Kidney capillary endothelial cell (primary cell): Measurements from ENCODE around the gene SV2C.
A peak's percentile ranks its signal among the peaks of the same experiment; 100 is the strongest.
"Not testable (repeated sequence)": the region's sequence is repeated elsewhere in the genome, so short reads cannot be mapped to it uniquely, and the experiment has no call there.

ENCODE experiments used
- DNase-seq: peaks from one replicate; pipeline ENCODE4 v3.0.0-alpha.2; 2018; ENCODE audit warnings: low spot score

SV2C gene, protein sequence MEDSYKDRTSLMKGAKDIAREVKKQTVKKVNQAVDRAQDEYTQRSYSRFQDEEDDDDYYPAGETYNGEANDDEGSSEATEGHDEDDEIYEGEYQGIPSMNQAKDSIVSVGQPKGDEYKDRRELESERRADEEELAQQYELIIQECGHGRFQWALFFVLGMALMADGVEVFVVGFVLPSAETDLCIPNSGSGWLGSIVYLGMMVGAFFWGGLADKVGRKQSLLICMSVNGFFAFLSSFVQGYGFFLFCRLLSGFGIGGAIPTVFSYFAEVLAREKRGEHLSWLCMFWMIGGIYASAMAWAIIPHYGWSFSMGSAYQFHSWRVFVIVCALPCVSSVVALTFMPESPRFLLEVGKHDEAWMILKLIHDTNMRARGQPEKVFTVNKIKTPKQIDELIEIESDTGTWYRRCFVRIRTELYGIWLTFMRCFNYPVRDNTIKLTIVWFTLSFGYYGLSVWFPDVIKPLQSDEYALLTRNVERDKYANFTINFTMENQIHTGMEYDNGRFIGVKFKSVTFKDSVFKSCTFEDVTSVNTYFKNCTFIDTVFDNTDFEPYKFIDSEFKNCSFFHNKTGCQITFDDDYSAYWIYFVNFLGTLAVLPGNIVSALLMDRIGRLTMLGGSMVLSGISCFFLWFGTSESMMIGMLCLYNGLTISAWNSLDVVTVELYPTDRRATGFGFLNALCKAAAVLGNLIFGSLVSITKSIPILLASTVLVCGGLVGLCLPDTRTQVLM

DNA sequence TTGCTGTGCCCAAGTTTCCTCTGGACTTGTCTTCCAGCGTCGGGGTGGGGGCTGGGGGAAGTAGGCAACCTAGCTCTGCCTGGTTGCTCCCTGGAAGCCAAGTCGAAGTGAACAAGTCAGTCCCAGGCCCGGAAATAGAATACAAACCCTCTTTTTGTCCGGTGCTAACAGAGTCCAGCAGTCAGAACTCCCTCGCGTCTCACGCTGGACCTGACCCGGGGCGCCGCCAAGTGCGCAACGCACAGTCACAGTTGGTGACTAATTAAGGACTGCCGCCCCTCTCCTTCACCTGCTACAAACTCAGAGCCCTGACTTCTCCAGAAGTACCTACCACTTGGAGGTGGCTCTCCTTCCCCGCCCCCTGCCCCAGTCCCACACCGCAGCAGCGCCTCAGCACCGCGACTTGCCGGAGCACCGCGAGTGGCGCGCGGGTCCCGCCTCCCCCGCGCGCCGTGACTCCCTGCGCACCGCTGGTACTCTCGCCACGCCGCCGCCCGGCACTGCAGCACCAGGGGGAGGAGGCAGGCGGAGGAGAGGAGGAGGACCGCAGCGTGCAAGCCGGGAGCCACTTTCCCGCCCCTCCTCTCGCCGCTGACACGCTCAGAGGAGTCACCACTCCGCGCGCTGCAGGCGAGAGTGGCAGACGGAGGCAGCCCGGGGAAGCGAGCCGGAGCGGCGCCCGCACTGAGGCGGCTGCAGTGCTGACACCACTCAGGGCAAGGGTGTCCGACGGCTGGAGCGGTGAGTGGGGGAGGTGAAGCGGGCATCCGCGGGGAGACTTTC, at the start of gene SV2C:
SV2C (plus strand) TSS at position 612 of the 783 bp plus-strand sequence. CDS start 48,368 bp downstream, outside the sequence.
- DNase-seq = no peak

DNA sequence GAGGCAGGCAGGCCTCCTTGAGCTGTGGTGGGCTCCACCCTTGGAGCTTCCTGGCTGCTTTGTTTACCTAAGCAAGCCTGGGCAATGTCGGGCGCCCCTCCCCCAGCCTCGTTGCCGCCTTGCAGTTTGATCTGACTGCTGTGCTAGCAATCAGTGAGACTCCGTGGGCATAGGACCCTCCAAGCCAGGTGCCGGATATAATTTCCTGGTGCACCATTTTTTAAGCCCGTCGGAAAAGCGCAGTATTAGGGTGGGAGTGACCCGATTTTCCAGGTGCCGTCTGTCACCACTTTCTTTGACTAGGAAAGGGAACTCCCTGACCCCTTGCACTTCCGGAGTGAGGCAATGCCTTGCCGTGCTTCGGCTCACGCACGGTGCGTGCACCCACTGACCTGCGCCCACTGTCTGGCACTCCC, 45.4 kb upstream of the SV2C start:
- DNase-seq = not testable (repeated sequence)

DNA sequence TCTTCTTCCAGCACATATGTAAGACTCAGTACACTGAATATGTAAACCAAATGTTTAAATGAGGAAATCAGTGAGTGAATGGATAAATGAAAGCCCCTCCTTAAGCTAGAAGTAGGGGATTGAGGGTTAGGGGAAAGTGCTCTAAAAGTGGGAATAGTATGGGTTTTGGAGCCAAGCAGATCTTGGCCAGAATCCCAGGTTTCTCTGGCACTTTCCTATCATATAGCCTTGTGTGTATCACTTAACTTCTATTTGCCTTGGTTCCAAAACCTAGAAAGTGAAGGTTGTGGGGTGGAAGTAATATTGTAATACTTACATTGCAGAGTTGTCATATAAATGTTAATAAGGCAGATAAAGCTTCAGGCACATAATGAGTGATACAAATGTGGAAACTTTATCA, 45.0 kb upstream of the SV2C start:
- DNase-seq = no peak

DNA sequence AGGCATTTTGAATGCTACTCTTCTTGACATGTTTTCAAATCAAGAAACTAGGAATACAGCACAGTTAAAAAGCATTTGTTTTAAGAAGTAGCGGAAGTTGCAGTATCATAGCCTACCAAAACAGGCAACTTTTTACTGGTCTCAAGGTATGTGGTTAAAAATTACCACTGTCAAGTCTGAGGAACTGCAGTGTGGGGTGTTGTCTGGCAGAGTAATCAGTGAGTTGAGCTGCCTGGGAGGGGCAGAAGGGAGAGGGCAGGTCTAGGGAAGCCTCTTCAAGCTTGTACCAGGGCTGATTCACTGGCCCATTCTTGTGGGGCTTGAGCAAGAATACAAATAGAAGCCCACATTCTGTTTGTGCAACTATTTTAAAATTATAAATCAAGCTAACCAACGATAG, 42.4 kb upstream of the SV2C start:
- no peak for DNase-seq

DNA sequence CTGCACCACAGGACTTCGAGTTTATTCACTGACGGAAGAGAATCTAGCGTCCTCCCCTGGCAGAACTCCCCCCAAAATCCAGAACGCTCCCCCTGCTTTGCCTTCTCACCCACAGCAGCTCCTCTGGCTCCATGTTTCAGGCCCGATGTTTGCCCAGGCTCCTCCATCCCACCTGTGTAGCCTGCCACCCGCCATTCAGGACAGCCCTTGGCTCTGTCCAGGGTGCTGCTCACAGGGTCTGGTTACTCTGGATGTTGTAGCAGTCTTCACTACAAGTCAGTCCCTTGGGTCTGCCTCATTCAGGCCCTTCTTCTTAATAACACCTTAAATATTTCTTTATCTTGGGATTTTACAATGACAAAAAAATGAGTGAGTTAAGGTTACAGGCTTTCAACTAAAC, 41.3 kb upstream of the SV2C start:
- no peak for DNase-seq

DNA sequence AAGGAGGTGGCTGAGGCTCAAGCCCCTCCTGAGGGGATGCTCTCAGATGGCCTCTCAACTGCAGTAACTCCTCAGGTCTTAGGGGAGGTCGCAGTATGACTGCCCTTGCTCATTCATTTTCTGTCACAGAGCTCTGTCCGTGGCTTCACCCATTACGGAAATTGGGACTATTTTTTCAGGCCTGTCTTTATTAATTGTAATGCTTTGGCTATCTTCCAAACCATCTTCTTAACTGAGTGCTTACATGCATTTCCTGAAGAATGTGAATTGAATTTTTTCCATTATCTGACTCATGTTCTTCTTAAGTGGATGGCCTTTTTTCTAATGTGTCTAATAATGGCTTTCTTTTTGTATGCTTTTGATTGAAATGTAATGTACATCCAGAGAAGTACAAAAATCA, 36.4 kb upstream of the SV2C start:
- DNase-seq = peak; percentile 36

DNA sequence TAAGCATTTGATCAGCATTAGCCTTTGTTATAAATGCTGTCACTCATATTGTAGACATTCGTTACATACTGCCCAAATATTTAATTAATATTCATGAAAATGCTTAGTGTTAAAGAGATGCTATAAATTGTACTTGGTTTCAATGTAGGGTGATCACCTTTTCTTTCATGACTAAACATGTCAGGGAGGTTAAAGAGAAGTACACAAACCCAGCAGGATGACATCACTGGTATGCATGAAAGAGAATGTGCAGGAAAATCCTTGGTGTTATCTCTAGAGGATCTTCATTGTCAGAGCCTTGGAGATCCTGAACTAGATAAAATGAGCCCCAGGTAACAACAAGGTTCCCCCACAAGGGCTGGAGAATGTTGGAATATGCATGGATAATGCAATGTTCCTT, 33.0 kb upstream of the SV2C start:
- no peak for DNase-seq

DNA sequence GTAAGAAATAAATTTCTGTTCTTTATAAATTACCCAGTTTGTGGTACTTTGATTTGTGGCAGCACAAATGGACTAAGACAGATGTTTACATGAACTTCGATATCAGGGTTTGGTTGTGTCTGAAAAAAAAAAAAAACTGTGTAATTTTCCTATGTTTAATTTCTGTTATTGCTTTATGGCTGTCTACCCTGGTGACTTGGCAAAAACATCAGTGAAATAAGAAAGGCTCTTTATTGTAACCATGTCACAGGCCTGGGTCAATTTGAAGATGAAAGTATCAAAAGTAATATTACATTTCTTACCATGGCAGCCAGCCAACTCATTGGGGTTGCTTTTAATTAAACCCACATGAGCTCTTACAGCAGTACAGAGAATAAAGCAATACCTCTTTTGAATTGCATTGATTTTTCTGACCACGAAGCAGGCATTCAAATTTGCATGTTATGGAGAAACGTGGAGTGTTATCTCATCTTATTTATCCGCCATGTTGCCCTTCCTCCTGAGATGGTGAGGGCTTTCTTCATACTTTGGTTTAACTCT, 20.6 kb upstream of the SV2C start:
- DNase-seq = no peak

DNA sequence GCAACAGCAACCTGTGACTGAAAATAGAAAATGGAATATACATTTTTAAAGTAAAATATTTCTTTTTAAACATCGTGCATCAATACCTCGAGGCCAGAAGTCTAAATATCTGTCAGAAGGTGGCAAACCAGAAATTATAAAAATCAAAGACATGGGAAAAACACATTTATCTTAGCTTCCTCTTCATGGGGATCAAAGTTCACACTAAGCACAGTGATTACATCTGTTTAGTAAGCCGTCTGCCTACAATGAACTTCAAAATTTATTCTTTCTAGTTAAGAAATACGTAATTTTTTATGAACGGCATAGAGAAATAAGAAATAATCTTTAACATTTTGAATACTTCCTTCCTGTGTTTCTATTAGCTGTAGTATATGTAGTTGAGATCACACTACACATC, 17.9 kb upstream of the SV2C start:
- no peak for DNase-seq

DNA sequence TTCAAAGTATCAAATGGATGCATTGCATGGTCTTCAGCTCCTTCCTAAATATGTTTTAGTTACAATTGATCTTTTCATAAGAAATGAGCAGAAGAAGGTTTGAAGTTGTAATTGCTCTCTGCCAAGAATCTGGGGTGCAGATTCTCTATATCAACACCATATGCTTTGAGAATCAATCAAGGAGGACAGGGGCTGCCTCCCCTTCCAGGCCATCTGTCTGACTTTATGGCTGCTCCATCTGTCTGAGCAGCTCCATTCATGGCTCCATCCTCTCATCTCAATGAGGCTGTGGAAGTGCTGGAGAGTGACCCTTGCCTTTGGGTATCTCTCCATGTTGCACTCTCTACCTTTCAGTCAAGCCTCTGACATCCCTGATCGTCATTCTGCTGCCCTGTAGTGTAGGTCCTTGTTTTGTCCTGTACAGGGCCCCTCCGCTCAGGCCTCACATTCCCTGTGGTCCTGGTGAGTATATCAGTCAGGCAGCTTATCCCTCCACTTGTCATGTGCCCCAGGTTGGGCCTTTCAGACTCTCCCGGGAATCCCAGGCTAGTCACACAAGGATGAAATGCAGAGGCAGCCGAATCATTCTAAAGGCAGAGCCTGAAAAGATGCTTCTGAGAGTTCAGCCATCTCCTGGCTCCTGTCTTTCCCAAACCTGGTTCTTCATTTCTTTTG, 14.0 kb upstream of the SV2C start:
- no peak for DNase-seq

DNA sequence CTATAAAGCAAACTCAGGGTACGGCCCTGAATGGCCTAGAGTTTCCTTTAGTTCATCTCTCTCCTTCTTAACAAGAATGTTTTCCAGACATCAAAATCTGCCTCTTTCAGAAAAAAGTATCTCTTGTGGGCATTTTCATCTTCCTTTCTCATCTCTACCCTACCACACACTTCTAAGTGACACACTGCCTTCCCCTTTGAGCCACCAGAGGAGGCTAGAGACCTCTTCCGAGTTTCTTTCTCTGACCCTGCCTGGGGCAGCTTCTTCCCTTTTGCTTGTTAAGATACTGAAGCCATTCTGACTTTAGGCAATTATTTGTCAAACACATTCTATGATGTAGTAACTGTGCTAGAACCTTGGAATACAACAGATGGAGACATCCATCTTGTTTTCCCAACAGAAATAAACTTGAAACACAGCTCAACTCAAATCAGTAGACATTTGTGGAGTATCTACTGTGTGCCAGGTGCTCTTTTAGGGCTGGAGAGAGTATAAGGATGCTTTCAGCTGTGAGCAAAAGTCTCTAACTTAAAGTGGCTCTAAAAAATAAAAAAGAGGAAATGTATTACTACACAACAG, 8.6 kb upstream of the SV2C start:
- DNase-seq = no peak

DNA sequence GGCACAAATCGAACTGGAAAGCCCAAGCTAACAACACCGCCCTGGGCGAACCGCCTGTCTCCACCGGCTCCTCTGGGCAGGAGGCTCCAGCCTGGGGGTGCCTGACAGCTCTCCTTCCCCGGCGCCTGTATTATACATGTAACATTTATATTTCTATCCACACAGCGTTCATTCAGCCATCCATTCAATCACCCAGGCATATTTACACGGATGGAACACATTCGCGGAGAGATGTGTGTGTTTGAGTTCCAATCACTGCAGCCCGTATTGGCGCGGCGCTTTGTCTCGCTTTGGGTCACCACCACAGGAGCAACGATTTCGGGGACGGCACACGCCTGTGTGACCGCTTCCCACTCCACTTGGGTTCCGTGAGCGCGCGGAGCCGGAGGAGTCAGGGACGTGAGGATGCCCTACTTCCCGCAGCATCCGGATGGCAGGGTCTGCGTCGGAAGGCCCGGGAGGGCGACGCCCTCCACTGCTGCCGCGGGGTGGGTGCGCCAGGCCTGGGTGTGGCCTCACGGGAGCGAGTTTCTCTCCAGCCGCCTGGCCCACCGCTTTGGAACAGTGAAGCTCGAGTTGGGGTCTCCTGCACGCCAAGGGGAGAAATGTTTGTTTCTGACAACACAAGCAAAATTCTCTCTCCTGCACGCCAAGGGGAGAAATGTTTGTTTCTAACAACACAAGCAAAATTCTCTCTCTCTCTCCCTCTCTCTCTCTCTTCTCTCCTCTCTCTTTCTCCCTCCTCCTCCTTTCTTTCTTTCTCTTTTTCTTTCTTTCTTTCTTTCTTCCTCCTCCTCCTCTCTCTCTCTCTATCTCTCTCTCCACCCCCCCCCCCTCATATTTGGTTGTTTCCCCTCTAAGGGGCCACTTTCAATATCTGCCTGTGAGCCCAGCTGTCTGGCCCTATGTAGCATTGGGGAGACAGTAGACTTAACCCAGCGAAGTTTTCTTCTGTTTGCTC, 1.1 kb upstream of the SV2C start:
- DNase-seq = no peak

DNA sequence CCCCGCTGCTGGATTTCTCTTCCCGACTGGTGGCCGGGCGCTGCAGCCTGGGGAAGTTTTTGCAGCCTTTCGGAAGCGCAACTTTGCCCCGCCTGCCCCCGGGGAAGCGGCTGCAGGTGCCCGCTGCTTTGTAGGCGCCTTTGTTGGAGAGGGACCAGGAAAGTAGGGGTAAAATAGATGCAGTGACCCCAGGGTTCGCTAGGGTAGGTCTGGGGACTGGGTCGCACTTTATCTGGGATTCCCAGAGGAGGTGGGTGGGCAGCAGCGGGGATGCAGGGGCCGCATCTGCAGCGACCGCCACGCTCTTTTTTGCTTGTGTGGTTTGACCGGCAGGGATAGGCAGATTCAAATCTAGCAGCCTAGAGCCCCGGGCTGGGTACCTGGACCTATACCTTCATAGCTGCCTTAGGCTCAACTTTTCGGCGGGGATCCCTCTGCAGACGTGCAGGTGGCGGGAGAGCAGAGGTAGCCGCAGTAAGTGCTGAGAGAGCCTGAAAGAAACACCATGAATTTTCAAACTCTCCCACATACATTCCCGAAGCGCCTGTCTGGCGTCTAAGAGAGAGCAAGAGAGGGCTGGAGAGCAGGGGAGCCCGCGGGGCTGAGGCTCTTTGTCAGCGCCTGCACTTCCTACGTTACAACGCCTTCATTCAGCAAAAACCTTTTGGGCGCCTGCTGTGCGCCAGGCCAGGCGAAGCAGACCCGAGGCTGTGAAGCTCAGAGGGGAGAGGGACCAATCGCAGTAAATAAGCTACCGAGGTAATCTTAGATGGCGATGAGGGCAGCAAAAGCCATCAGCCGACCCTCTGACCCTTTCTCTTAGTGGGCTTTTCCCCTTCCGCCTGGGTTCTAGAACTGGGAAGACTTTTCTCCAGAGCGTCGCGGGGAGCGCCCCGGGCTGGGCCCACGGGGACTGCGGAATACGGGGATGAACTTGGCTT, 642 bp downstream of the SV2C start:
- no peak for DNase-seq

DNA sequence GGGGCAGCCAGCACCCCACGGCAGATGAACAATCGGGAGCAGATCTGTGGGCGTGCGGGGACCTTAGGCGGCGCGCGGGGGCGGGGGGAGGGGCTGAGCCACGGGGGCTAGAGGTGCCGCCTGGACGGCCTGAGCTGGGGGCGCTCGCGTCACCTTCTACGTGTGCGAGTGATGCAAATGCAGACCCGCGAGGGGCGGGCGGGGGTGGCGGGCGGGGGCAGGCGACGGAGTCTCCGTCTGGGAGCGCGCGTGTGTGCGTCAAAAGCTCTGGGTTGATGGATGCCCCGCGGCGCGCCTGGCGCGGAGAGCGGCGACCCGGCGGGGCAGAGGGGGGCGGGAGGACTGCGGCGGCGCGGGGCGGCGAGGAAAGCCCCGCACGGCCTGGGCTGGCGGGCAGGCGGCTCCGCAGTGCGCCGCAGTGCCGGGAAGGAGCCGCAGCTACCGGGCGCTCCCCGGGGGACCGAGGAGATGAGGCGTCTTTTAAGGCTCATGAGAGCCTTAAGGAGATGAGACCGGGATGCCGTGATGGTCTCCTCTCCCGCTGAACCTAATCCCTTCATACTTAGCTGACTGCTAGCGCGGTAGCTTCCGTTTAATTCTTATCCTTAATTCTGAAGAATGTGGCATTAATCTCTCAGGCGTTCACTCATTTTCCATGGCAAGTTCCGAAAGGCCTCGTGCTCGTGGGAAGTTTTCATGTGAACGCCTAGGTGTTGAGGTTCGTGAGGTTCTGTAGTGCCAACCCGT, 1.5 kb downstream of the SV2C start:
- no peak for DNase-seq

DNA sequence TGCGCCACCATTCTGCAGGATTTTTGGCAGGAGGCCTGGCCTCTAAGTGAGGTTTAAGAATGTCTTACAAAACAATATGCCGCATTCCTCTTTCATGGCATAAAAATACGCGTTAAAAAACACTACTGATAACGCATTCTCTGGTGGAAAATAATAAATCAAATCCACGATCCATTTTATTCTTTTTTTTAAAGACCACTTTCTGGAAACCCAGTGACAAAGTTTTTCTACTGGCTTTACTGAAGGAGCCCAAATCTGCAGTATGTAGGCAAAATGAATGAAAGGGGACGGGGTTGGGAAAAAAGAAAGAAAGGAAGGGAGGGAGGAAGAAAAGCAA, 2.0 kb downstream of the SV2C start:
- DNase-seq = no peak

DNA sequence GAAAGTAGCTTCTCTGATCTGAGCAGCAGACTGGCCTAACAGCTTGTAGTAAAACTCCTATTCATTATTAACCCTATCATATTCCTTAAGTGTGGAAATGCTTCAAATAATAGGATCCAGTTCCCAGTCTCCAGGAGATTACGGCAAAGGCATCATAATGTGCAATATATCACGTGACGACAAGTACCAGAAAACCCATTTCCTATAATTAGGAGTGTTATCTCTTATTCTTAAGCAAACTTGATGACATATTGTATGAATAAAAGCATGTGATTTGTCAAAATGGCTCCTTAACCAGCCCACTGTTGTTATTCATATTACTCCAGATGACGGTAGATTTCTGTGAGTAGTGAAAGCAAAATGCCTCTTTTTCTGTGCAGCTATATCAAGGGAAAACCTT, 2.9 kb downstream of the SV2C start:
- DNase-seq = no peak

DNA sequence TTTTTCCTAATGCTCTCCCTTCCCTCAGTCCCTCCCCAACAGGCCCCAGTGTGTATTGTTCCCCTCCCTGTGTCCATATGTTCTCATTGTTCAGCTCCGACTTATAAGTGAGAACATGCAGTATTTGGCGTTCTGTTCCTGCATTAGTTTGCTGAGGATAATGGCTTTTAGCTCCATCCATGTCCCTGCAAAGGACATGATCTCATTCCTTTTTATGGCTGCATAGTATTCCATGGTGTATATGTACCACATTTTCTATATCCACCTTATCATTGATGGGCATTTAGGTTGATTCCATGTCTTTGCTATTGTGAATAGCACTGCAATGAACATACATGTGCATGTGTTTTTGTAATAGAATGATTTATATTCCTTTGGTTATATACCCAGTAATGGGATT, 6.0 kb downstream of the SV2C start:
- not testable (repeated sequence) for DNase-seq

DNA sequence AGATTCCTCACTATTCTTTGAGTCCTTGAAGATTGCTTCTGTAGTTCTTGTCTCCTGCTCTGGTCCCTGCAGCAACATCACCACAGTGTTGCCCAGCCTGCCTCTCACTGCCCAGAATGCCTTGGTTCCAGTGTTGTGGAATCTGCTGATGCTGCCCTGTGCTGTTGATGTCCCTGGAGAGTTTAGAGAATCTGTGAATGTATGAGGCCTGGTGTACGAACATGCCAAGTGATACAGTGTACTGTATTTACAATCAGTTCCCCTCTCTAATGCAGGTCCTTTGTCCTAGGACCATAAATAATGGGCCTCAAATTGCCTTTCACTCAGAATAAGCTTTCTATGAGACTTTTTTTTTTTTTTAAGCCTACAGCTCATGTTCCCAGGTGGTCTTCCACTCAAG, 8.2 kb downstream of the SV2C start:
- no peak for DNase-seq

DNA sequence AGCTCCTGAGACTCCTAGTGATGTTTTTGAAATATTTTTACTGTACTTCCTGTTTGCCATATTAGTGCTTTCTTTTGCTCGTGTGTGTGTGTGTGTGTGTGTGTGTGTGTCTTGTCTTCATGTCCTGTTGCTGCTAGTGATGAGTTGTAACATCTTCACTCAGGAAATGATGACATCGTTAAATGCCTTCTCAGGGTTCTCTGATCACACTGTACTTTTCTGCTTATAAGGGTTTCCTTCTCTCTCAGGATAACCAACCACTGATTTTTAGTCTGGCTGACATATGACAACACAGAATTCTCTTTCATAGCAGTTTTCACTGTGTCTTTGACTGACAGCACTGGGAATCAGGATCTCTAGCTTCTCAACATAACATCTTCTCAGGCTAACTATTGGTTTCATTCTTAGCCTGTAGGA, 16.1 kb downstream of the SV2C start:
- no peak for DNase-seq
